SKM-1 treated with dmso at 0.1 percent for 144 hours (cell line): ENCODE results near the gene PIP5K1C.
"Not testable (repeated sequence)": the region's sequence is repeated elsewhere in the genome, so short reads cannot be mapped to it uniquely, and the experiment has no call there.

ENCODE experiments used
- DNase-seq: peaks from one replicate; lab custom pipeline; 2025; ENCODE audit not compliant: unreplicated experiment; lab: John Stamatoyannopoulos, UW

Gene PIP5K1C

GRCh38 chr19:3632739-3633558 is 67.3 kb downstream of the PIP5K1C start:
- no peak for DNase-seq

DNA sequence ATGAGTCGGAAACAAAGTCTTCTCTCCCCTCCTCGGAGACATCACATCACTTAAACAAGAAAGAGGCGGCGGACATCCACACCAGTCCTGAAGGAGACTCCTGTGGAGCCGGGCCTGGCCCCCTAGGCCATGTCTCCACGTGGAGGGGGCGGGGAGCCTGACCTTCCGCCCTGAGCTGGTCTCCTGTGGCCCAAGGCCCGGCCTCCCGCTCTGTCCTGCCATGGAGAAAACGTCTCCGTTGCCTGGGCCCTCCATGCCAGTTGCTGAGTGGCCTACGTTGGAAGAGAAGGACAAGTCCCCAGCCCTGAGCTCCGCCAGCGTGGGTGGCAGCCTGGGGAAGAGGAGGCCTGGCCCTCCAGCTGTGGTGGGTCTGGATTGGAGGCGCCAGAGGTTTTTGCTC is 68.2 kb downstream of the PIP5K1C start:
- DNase-seq = no peak

- no peak for DNase-seq
Measured at GRCh38 chr19:3631053-3631861, 69.0 kb downstream of the PIP5K1C start.

GRCh38 chr19:3628766-3629165 is 71.5 kb downstream of the PIP5K1C start:
- DNase-seq = not testable (repeated sequence)

GRCh38 chr19:3627351-3627723 is 72.9 kb downstream of the PIP5K1C start:
- DNase-seq = no peak

DNA sequence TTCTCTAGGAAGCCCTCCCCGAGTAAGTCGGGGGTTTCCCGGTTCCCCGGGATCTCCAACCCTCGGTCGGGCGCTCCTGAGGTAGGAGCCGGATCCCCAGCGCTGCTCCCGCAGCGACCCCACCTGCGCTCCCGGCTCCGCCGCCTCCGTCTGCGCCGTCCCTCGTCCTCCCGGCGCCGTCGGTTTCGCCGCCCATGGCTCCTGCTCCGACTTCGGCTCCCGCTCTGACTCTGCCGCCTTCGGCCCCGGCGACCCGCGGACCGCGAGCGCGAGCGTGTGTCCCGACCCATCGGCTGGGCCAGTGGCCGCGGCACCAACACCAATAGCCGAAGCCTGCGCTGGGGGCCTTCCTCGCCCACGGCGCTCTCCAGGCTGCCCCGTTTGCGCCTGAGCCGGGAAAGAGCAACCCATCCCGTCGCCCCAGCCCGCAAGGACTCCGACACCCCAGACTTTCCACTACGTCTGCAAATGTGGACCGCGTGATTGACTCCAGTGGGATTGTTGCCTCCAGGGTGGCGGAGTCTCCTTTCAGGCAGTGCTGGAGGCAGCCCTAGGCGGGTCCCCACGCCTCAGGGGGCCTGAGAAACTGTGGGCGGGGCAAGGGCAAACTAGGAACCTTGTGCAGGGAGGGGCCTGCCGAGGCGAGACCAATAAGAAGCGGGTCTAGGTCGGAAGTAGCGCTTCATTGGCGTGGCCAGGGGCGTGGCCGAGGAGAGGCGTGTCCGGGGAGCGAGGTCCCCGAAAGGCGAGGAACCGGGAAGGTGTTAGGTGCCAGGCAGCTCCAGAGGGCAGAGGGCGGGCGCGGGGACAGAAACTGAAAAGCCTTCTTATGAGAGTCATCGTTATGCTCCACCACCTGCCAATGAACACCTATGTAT is 73.6 kb downstream of the PIP5K1C start, which contains the start of gene CACTIN:
Gene CACTIN (minus strand): TSS at position 318 of the 878 bp plus-strand sequence. CDS start 28 bp downstream, at position 290.
- DNase-seq = peak; percentile 97

- no peak for DNase-seq
Measured at GRCh38 chr19:3625996-3626472, 74.2 kb downstream of the PIP5K1C start.

GRCh38 chr19:3623716-3624115 is 76.6 kb downstream of the PIP5K1C start:
- no peak for DNase-seq

GRCh38 chr19:3622224-3622623 is 78.0 kb downstream of the PIP5K1C start:
- no peak for DNase-seq

DNA sequence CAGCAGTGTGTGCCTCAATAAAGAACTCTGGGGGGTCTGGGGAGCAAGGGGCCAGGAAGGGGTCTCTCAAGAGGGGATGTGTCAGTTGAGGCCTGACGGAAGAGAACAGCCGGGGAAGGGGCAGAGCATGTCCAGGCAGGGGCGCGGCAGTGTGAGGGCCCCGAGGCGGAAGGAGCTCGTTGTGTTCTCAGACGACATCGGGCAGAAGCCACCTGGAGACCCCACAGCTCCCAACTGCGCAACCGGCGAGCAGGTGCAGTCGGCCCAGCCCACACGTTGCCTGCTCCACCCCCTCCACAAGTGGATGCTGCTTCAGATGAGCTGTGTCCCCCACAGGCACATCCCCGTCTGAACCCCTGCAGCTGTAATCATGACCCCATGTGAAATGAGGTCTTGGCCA is 78.6 kb downstream of the PIP5K1C start:
- DNase-seq = no peak

DNA sequence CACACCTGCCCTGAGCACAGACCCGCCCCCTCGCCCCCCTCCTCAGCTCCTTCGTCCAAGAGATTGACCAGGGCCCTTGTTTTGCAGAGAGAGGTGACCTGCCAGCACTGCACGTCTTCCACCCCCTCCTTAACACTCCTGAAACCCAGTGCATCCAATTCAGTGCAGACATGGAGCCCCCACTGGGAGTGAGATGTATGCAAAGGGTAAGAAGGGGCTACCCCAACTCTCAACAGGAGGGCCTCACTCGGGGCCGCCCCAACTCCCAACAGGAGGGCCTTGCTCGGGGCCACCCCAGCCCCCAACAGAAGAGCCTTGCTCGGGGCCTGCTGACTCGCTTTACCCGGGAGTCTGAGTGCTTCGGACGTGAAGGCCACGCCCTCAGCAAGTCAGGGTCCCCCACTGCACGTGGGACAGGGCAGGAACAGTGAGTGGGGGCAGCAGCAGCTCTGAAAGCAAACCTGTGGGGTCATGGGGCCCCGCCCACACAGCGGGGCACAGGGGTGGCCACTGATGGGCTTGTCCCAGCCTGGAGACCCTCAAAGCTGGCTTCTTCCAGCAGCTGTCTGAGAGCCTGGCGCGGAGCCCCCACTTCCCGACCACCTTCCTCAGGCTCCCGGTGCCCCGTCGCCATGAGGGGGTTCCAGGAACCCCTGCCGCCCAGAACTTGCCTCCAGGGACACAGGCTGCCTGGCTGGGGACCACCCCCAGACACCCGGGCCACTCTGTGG is 79.3 kb downstream of the PIP5K1C start:
- no peak for DNase-seq

GRCh38 chr19:3620145-3620816 is 80.0 kb downstream of the PIP5K1C start:
- DNase-seq = no peak

DNA sequence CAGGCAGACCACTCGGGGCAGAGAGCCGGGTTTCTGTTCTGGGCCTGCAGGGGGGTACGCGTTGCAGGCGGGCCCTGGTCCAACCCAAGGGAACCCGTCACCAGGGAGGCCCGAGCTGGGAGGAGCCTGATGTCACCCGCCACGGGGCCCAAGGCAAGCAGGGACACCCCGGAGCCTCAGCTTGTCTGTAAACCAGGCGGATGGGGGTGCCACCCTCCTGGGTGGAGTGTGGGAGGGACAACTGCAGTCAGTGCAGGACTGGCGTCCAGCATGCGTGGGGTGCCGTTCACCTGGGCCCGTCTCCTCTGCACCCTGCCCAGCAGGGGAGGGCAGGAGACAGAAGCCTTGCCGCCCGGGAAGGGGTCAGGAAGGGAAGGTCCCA is 80.6 kb downstream of the PIP5K1C start:
- DNase-seq = no peak

- DNase-seq = no peak
Measured at GRCh38 chr19:3618811-3619630, 81.2 kb downstream of the PIP5K1C start.

- peak; percentile 12 for DNase-seq
Measured at GRCh38 chr19:3618144-3618810, 82.0 kb downstream of the PIP5K1C start.

DNA sequence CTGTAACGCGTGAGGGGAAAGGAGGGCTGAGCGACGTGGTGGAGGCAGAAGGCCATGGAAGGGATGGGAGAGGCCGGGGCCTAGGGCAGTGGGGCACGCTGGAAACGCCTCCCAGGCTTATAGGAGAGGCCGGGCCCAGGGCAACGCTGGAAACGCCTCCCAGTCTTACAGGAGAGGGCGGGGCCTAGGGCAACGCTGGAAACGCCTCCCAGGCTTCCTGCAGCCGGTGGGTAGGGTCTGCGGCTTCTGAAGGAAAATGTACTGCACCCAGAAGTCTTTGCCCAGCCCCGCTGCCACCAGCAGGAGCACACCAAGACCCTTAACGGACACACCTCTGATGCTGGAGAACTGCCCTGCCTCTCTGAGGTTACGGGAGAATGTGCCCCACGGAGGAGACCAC is 82.8 kb downstream of the PIP5K1C start:
- no peak for DNase-seq

DNA sequence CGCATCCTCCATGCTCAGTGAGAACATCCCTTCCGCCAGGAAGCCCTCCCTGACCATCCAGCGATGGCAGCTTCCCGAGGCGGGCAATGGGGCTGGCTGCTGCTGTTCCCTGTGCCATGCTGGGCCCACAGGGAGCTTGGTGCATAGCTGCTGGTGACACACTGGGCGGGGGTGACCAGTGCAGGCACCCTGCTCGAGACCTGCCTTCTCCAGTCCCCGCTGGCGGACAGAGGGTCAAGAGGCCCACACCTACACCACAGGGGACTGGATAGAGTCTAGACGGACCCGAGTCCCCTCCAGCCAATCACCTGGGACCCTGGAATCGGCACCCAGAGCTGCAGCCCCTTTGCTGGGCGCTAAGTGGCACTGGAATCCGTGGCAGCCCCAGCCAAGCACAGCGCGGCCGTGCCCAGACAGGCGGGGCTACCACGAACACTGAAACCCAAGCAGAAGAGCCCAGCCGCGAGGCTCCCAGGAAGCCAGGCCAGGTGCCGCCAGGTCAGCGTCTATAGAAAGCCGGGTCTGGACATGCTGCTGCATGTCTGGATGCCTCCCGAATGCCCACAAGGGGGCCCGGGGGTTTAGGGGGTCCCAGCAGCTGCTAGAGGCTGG is 84.6 kb downstream of the PIP5K1C start:
- DNase-seq = no peak
